ENCODE measurements around the gene DNAJB12.

The DNAJB12 gene

GRCh38 chr10:72364239-72364777 is 9.6 kb upstream of the DNAJB12 start (continued):
- TF ChIP-seq, protein P1, sequence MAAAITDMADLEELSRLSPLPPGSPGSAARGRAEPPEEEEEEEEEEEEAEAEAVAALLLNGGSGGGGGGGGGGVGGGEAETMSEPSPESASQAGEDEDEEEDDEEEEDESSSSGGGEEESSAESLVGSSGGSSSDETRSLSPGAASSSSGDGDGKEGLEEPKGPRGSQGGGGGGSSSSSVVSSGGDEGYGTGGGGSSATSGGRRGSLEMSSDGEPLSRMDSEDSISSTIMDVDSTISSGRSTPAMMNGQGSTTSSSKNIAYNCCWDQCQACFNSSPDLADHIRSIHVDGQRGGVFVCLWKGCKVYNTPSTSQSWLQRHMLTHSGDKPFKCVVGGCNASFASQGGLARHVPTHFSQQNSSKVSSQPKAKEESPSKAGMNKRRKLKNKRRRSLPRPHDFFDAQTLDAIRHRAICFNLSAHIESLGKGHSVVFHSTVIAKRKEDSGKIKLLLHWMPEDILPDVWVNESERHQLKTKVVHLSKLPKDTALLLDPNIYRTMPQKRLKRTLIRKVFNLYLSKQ (tag by site-specific recombination; IDR thresholded peaks at IDR 0.05; ENCODE audit: borderline replicate concordance), result no peak
- TF ChIP-seq HOXD13 (CRISPR knock-in tag; IDR thresholded peaks at IDR 0.05; ENCODE audit: borderline replicate concordance) (no peak), ZNF184 (tag by site-specific recombination; IDR thresholded peaks at IDR 0.05) (peak; percentile 94), ZBTB20 (tag by site-specific recombination; IDR thresholded peaks at IDR 0.05) (no peak), CTCF (tag by site-specific recombination; IDR thresholded peaks at IDR 0.05) (peak; percentile 98), ZNF214 (tag by site-specific recombination; IDR thresholded peaks at IDR 0.05; ENCODE audit: borderline replicate concordance) (no peak; the same call in 1 of the 2 replicates), ZNF596 (tag by site-specific recombination; IDR thresholded peaks at IDR 0.05) (no peak), ZBTB26 (tag by site-specific recombination; optimal IDR thresholded peaks at IDR 0.05) (peak; percentile 22), INSM2 (tag by site-specific recombination; IDR thresholded peaks at IDR 0.05) (peak; percentile 50; the same call in 1 of the 2 replicates), ZNF544 (tag by site-specific recombination; IDR thresholded peaks at IDR 0.05) (no peak), HIC1 (tag by site-specific recombination; IDR thresholded peaks at IDR 0.05) (0 out of 2 replicates have a peak, but pooled peaks have one; percentile 29), ZNF654 (tag by site-specific recombination; IDR thresholded peaks at IDR 0.05; ENCODE audit: low read depth) (peak; percentile 100), ZNF660 (tag by site-specific recombination; IDR thresholded peaks at IDR 0.05) (peak; percentile 98), KLF9 (tag by site-specific recombination; IDR thresholded peaks at IDR 0.05; ENCODE audit: low read depth) (peak; percentile 39; the same call in 1 of the 2 replicates), ZNF514 (tag by site-specific recombination; IDR thresholded peaks at IDR 0.05) (no peak), ZNF426 (tag by site-specific recombination; IDR thresholded peaks at IDR 0.05) (no peak), ZNF335 (tag by site-specific recombination; conservative IDR thresholded peaks at IDR 0.05) (peak; percentile 78), ZNF366 (tag by site-specific recombination; conservative IDR thresholded peaks at IDR 0.05) (peak; percentile 66; the same call in 1 of the 2 replicates), ZNF777 (tag by site-specific recombination; IDR thresholded peaks at IDR 0.05; ENCODE audit: borderline replicate concordance) (no peak), ZNF114 (tag by site-specific recombination; IDR thresholded peaks at IDR 0.05) (no peak), ZFHX2 (tag by site-specific recombination; conservative IDR thresholded peaks at IDR 0.05) (no peak), ZNF449 (tag by site-specific recombination; IDR thresholded peaks at IDR 0.05) (peak; percentile 84), ZNF585B (tag by site-specific recombination; IDR thresholded peaks at IDR 0.05) (no peak), ZNF488 (tag by site-specific recombination; IDR thresholded peaks at IDR 0.05) (no peak), ZNF621 (tag by site-specific recombination; IDR thresholded peaks at IDR 0.05) (no peak)
- TF ChIP-seq, protein P2, sequence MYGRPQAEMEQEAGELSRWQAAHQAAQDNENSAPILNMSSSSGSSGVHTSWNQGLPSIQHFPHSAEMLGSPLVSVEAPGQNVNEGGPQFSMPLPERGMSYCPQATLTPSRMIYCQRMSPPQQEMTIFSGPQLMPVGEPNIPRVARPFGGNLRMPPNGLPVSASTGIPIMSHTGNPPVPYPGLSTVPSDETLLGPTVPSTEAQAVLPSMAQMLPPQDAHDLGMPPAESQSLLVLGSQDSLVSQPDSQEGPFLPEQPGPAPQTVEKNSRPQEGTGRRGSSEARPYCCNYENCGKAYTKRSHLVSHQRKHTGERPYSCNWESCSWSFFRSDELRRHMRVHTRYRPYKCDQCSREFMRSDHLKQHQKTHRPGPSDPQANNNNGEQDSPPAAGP (tag by site-specific recombination; IDR thresholded peaks at IDR 0.05), result peak; percentile 80
